Upper lobe of left lung (tissue), 6 donors: ENCODE data around the gene ATF3. TPM values are rescaled to one million over a fixed set of nuclear protein-coding genes. Genes with fewer than 3 reads are reported as not detected.

Source experiments
- ATAC-seq, 2 donors: fragments of 200-7000 bp; cut with Tn5 transposase; one replicate each; pipeline ENCODE4 v1.9.1; 2022; ENCODE audit warnings: mild to moderate bottlenecking in 2 of 2, moderate library complexity in 2 of 2; ENCODE audit not compliant: low FRiP score in 2 of 2
- DNase-seq, 2 donors: peaks; one replicate each; pipeline ENCODE4 v3.0.0-alpha.2; 2019 to 2020
- H3K27ac ChIP-seq, 4 donors: fragments of 200-600 bp; sonication (generic); one replicate each; pipeline ENCODE4 v1.5.1; 2016 to 2019
- H3K27me3 ChIP-seq, 4 donors: fragments of 200-600 bp; sonication (generic); one replicate each; pipeline ENCODE4 v1.5.1; 2017 to 2019
- H3K36me3 ChIP-seq, 4 donors: fragments of 200-600 bp; sonication (generic); one replicate each; pipeline ENCODE4 v1.5.1; 2016 to 2019
- H3K4me1 ChIP-seq, 4 donors: fragments of 200-600 bp; sonication (generic); one replicate each; pipeline ENCODE4 v1.5.1; 2018 to 2019
- H3K4me3 ChIP-seq, 4 donors: fragments of 200-600 bp; sonication (generic); one replicate each; pipeline ENCODE4 v1.5.1; 2017 to 2019; ENCODE audit warnings: mild to moderate bottlenecking in 2 of 4, moderate library complexity in 1 of 4
- H3K9me3 ChIP-seq, 4 donors: fragments of 200-600 bp; sonication (generic); one replicate each; pipeline ENCODE4 v1.5.1; 2018 to 2019
- CTCF ChIP-seq, 6 experiments: fragments of 450-650 bp in 4 of 6; fragments of 200-600 bp in 2 of 6; sonication (generic) in 2 of 6; IDR thresholded peaks; one replicate each; pipeline ENCODE4 v1.5.1; 2016 to 2019; ENCODE audit warnings: antibody characterized with exemption in 6 of 6
- EP300 ChIP-seq, 4 donors: sonication (generic); formaldehyde crosslinking; IDR thresholded peaks; one replicate each; pipeline ENCODE4 v1.5.1; 2017; ENCODE audit warnings: antibody characterized with exemption in 4 of 4, control low read depth in 2 of 4
- POLR2A ChIP-seq, 4 donors: fragments of 450-650 bp; IDR thresholded peaks; one replicate each; pipeline ENCODE4 v1.5.1; 2016 to 2017; ENCODE audit warnings: antibody characterized with exemption in 4 of 4, mild to moderate bottlenecking in 2 of 4
- POLR2AphosphoS5 ChIP-seq, 2 donors: sonication (generic); formaldehyde crosslinking; IDR thresholded peaks; one replicate each; pipeline ENCODE4 v1.5.1; 2017; ENCODE audit warnings: antibody characterized with exemption in 2 of 2
- WGBS, 2 donors: methylation state at CpG; one replicate each; pipeline ENCODE4 v1.1.5; 2017 to 2018; 5-methylcytosine and 5-hydroxymethylcytosine counted together
- total RNA-seq, 6 donors: library from RNA; depleted of rRNA in 4 of 6; stranded (reverse); fragments of >200 nt in 4 of 6; gene quantifications; one replicate each; pipeline versions ENCODE4 v1.1.0 to v1.2.1, GENCODE V29; 2016 to 2021
- donor health status: DM: no; HTN: no; CAD: no; lungs with moderate emphysema.
- donor health status: DM: no; HTN: yes; CAD: no; lungs with severe emphysema.

Gene ATF3
- total RNA-seq, 6 donors from 2014 or later = 7.3 to 69.3 (median 21.2) TPM

DNA sequence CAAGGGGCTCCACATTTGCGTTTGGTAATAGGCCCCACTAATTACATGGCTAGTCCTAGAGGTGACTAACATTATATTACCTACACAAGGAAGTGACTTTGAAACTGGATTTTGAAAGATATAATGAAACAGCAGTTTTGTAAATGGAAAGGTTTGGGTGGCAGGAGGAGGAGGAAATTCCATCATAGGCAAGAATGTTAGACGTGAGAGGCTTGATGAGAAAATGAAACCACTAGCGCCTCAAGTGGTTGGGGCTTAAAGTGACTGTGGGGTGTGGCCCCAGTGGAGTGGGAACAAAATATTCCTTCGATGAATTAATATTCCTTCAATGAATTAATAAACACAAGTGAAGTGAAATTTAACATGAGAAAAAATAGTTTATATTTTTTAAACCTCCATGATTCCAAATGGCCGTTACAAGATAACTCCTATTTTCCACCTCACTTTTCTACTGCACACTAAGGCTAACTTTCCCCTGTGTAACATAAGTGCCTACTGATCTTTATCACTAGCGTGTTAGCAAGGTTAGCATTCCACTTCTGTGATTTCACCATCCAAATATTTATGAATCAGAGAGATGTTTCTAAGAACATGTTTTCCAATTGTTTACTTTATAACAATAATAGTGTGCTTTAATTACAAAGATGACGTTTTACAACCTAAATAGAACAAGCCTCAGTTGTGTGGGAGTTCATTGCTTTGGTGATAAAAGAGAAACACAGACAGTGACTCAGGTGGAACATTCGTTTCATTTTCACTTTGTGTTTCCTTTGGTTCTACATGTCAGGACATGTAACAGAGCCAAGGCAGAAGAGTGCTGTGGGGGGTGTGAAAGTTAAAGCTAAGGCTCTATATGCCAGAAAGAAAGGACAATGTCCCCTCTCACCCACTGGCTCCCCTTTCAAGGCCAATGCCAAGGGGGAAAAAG lies 12.5 kb upstream of the ATF3 start:
- DNase-seq (peak in 1 of 2 donors; percentile 55), ATAC-seq (peak; percentile 78 to 84)
- WGBS, 2 donors = 22 to 25% methylated on average over 8 of the region's 8 CpGs
- TF ChIP-seq EP300 (IDR thresholded peaks at IDR 0.05) (peak; percentile 22 to 80 (median 58)), CTCF (IDR thresholded peaks at IDR 0.05) (peak; percentile 19 to 45 (median 42)), POLR2A (IDR thresholded peaks at IDR 0.05) (no peak), POLR2AphosphoS5 (IDR thresholded peaks at IDR 0.05) (peak in 1 of 2 donors; percentile 73)
- no peaks in the 10 kb centered on the region for H3K27me3 ChIP-seq
- peaks cover 0 to 14% (median 5%) of the 10 kb centered on the region in 4 donors for H3K4me1 ChIP-seq
- no peak overlapping the region for H3K4me3 ChIP-seq
- H3K9me3 ChIP-seq = no peaks in the 10 kb centered on the region
- peak overlapping the region; percentile 26 to 73 (median 63) for H3K27ac ChIP-seq
- H3K36me3 ChIP-seq = no peaks in the 10 kb centered on the region

- no peaks in the 10 kb centered on the region for H3K36me3 ChIP-seq
- DNase-seq (no peak), ATAC-seq (no peak)
- no peaks in the 10 kb centered on the region for H3K27me3 ChIP-seq
- H3K9me3 ChIP-seq = no peaks in the 10 kb centered on the region
- peaks cover 0 to 14% (median 5%) of the 10 kb centered on the region in 4 donors for H3K4me1 ChIP-seq
- TF ChIP-seq CTCF (IDR thresholded peaks at IDR 0.05) (no peak), POLR2AphosphoS5 (IDR thresholded peaks at IDR 0.05) (no peak), POLR2A (IDR thresholded peaks at IDR 0.05) (no peak), EP300 (IDR thresholded peaks at IDR 0.05) (no peak)
- peak overlapping the region; percentile 26 to 72 (median 56) for H3K27ac ChIP-seq
- H3K4me3 ChIP-seq = no peak overlapping the region
- 87 to 99% methylated on average over 3 of the region's 3 CpGs for WGBS, 2 donors
These were observed 11.8 kb upstream of the ATF3 start for GRCh38 chr1:212596798-212597197.

GRCh38 chr1:212597487-212597886 lies 11.1 kb upstream of the ATF3 start:
- Histone ChIP-seq H3K36me3 (no peaks in the 10 kb centered on the region), H3K27ac (no peak overlapping the region), H3K4me1 (peaks cover 0 to 14% (median 5%) of the 10 kb centered on the region in 4 donors), H3K27me3 (no peaks in the 10 kb centered on the region), H3K4me3 (no peak overlapping the region), H3K9me3 (no peaks in the 10 kb centered on the region)
- TF ChIP-seq POLR2AphosphoS5 (IDR thresholded peaks at IDR 0.05) = no peak
- no peak for ATAC-seq
- no peak for DNase-seq
- WGBS, 2 donors = 91 to 94% methylated on average over 4 of the region's 4 CpGs

GRCh38 chr1:212600071-212600915 lies 8.3 kb upstream of the ATF3 start:
- Histone ChIP-seq H3K27ac (no peak overlapping the region), H3K4me3 (no peak overlapping the region), H3K4me1 (peaks cover 0 to 13% (median 5%) of the 10 kb centered on the region in 4 donors), H3K27me3 (no peaks in the 10 kb centered on the region), H3K9me3 (no peaks in the 10 kb centered on the region), H3K36me3 (no peaks in the 10 kb centered on the region)
- no peak for ATAC-seq
- TF ChIP-seq EP300 (IDR thresholded peaks at IDR 0.05) = no peak
- no peak for TF ChIP-seq CTCF (IDR thresholded peaks at IDR 0.05)
- TF ChIP-seq POLR2A (IDR thresholded peaks at IDR 0.05) = no peak
- no peak for TF ChIP-seq POLR2AphosphoS5 (IDR thresholded peaks at IDR 0.05)
- 64 to 73% methylated on average over 11 of the region's 11 CpGs for WGBS, 2 donors
- no peak for DNase-seq

DNA sequence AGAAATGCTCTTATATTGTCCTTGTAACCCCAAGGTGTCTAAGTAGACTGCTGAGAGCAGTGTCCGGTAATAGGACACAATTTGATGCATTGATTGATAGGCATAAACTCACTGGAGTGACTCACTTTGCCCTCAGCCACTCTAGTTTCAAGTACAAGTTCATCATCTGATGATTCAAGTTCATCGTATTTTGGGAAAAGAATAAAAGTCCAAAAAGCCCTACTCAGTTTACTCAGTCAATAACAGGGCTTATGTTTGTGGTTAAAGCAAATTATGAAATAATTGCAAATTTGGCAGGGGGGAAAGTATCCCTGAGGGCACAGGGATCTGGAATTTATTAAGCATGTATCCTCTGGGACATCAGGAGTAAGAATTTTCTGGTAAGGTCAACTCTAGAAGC lies 7.6 kb upstream of the ATF3 start:
- Histone ChIP-seq H3K4me3 (no peak overlapping the region), H3K9me3 (no peaks in the 10 kb centered on the region), H3K36me3 (no peaks in the 10 kb centered on the region), H3K27me3 (no peaks in the 10 kb centered on the region), H3K27ac (no peak overlapping the region), H3K4me1 (peaks cover 4 to 12% (median 6%) of the 10 kb centered on the region in 4 donors)
- no peak for ATAC-seq
- TF ChIP-seq EP300 (IDR thresholded peaks at IDR 0.05) (no peak), POLR2A (IDR thresholded peaks at IDR 0.05) (no peak), POLR2AphosphoS5 (IDR thresholded peaks at IDR 0.05) (no peak), CTCF (IDR thresholded peaks at IDR 0.05) (no peak)
- 62 to 84% methylated on average over 2 of the region's 2 CpGs for WGBS, 2 donors
- no peak for DNase-seq
